Activated T-cell treated with anti-CD3 and anti-CD28 coated beads for 1 hour (primary cell): ENCODE data around the gene BBS9.
"Not testable (repeated sequence)": the region's sequence is repeated elsewhere in the genome, so short reads cannot be mapped to it uniquely, and the experiment has no call there.

Experiments
- DNase-seq: peaks from one replicate; pipeline ENCODE4 v3.0.0-alpha.2; 2020; ENCODE audit warnings: low read depth

Gene BBS9

GRCh38 chr7:33276729-33277128 lies 147.4 kb downstream of the BBS9 start:
- no peak for DNase-seq

DNA sequence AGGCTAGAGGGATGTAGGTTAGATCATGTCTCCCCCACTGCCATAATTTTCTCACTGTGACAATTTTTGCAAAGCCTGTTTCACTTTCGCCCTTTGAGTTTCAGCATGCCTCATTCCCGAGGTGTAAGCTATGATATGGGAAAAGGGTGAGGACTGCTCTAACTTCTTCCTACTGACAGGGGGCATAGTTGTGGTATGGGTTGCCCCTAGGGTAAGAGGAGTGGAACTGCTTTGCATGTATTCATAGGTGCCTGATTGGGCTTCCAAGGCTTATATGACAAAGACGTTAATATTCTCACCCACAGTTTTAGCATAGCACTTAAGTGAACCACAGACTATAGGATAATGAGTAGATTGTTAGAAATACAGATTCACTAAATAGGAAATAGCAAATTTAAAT lies 148.7 kb downstream of the BBS9 start:
- DNase-seq: no peak

DNA sequence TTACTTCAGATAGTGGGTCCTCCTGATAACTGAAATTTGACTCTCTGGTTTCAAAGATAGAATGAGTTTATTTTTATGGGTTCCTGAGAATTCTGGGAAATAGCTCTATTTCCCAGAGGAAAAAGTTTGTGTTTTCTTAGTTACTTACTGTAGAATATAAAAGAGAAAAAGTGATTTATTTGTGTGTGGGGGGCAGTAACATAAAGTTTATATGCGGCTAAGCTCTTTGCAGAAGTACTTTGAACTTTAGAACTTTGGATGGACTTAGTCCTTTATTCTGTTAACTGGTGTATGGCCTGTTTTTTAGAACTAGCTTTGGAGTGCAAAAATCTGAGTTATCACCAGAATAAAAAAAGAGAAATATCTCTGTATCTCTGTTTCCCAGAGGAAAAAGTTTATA lies 157.1 kb downstream of the BBS9 start:
- no peak for DNase-seq

DNA sequence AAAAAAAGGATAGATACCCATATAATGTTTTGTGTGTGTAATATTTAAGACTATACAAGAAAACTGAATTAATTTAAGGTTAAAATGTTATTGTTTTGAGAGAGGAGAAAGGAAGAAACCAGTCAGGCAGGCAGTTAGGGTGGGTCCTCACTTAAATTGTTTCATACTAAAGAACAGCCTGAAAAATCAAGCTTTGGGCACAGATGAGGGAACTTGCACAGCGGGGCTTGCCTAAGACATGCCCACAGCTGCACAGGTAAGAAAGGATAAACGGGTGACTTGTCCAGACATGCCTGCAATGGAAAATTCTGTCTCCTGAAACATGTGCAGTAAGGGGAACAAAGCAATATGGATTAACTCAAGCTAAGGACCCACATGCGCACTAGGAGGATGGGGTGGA lies 158.4 kb downstream of the BBS9 start:
- no peak for DNase-seq

DNA sequence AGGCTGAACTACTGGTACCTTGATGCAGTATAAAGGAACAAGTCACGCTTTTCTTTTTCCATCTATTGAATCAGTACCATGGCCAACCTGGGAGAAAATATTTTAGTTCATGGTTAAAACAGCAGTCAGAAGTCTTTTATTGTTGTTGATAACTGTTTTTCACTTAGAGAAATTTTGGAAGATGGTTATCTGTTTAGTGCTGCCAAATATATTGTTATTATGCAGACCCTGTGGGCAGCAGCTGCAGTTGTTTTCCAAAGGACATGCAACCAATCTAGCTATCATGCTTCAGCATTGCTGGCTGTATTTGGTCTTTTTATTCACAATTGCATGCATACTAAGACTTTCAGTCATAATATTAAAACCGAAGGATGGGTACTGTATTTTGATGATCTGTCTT lies 169.5 kb downstream of the BBS9 start:
- no peak for DNase-seq

- no peak for DNase-seq
These were observed 170.1 kb downstream of the BBS9 start for GRCh38 chr7:33299425-33299824.

- DNase-seq: no peak
These were observed 170.8 kb downstream of the BBS9 start for GRCh38 chr7:33300131-33300530.

- no peak for DNase-seq
These were observed 171.4 kb downstream of the BBS9 start for GRCh38 chr7:33300742-33301141.

DNA sequence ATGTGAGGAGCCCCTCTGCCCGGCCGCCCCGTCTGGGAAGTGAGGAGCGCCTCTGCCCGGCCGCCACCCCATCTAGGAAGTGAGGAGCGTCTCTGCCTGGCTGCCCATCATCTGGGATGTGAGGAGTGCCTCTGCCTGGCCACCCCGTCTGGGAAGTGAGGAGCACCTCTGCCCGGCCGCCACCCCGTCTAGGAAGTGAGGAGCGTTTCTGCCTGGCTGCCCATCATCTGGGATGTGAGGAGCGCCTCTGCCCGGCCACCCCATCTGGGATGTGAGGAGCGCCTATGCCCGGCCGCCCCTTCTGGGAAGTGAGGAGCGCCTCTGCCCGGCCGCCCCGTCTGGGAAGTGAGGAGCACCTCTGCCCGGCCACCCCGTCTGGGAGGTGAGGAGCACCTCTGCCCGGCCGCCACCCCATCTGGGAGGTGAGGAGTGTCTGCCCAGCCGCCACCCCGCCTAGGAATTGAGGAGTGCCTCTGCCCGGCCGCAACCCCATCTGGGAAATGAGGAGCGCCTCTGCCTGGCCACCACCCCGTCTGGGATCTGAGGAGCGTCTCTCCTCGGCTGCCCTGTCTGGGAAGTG lies 174.7 kb downstream of the BBS9 start:
- DNase-seq: not testable (repeated sequence)

DNA sequence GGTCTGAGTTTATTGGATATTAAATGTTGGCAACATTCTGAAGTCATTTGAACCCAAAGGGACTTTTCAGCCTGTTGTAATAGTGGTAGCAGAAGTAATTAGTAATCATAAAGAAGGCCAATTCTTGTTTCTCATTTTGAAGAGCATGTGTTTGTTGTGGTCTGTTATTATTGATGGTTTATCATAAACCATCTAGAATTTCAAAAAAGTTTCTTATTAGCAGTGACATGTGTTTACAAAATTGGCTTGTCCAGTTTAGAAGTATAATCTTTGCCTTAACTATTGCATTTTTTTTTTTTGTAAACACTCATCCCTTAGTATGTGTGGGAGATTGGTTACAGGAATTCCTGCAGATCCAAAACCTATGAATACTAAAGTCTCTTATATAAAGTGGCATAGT lies 177.8 kb downstream of the BBS9 start:
- DNase-seq: no peak

- no peak for DNase-seq
These were observed 181.2 kb downstream of the BBS9 start for GRCh38 chr7:33310546-33310945.

DNA sequence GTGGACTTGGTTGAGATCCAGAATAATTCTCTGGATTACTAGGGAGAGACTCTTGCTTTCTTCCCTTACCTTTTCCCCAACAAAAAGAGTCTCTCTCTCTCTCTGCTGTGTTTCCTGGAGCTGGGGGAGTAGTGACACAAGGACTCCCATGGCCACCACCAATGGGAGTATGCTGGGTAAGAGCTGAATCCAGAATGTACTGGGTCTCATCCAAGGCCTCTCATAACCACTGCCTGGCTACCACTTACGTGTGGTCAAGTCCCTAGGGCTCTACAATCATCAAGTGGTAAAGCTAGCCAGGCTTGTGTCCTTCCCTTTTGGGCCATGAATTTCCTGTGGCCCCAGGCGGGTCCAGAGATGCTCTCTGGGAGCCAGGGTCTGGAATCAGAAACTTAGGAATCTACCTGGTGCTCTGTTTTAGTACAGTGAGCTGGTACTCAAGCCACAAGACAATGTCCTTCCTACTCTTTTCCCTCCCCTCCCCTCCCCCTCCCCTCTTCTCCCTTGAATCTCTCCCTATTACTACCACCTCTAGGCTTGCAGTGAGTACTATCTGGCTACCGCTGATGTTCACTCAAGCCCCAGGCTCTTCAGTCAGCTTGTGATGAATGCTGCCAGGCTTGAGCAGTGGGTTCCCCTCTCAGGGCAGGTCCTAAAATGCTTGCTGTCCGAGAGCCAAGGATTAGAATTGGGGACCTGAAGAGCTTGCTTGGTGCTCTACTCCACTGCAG lies 196.6 kb downstream of the BBS9 start:
- no peak for DNase-seq

- no peak for DNase-seq
These were observed 197.1 kb downstream of the BBS9 start for GRCh38 chr7:33326485-33326848.

DNA sequence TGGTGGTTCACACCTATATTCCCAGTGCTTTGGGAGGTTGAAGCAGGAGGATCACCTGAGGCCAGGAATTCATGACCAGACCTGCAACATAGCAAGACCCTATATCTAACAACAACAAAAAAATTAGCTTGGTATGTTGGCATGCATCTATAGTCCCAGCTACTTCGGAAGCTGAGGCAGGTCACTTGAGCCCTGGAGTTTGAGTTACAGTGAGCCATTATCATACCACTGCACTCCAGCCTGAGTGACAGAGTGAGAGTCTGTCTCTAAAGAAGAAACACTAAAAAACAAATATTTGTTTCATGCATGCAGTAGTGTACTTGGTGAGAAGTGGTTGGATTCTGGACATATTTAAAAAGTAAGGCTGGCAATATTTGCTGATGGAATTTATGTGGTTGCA lies 198.1 kb downstream of the BBS9 start:
- no peak for DNase-seq

DNA sequence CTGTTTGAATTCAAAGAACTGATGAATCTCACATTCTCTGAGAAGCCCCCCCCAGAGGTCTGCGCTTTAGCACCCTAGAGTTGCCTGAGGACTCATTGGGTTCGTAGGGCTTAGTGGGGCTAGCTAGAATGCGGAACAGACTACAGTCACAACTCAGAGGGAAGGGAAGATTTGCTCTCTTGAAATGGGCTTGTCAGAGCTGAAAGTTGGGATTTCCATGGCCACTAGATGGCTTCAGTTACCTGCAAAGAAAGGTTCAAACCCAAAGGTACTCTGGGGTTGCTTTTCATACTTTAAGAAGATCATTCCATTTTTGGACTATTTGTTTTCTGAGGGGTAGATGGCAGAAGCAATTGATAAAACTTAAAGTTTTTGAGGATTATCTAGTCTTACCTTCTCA lies 205.0 kb downstream of the BBS9 start:
- DNase-seq: no peak

DNA sequence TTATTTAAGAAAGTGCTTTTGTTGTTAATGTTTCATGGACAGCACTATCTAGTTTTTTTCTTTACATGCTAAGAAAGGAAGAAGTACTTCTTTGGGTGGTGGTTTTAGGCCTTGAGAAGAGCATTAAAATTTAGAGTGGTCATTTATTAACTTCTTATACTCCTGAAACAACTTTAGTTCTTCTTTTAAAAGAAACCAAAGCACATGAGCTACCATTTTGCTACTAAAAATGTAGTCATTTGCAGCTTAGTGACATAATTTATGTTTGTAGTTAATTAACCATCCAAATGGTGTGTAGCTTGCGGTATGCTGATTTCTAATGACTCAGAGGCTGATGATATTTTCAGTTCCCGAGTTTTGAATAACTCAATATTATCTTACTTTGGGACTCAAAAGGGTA lies 207.5 kb downstream of the BBS9 start:
- no peak for DNase-seq

DNA sequence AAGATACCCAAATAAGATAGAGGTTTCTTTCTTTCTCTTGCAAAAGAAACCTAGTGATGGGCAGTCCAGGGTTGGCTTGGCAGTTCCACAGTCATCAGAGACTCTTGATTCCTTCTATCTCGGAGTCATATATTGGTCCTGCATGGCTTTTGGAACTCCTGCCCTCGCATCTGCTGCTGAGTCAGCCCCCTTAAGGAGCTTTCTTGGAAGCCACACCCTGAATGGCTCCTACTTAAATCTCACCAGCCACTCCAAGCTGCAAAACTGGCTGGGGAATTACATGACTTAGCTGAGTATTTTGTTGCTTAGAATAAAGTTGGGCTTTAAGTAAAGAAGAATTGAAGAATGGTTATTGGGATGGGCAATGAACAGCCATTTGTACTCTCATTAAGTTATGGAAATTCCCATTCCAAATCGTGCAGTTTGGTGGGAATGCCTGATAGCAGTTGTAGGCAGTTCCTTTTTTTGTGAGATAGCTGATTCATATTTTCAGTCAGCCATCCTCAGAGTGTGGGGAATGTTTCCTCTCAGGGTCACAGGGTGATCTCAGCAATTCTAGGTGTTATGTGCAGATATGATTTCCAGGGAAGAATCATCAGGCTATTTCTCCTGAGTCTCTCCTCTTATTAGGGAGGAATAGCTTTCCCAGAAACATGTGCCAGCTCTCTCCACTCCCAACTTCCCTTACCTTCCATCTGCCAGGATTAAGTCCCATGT lies 209.9 kb downstream of the BBS9 start:
- DNase-seq: no peak

DNA sequence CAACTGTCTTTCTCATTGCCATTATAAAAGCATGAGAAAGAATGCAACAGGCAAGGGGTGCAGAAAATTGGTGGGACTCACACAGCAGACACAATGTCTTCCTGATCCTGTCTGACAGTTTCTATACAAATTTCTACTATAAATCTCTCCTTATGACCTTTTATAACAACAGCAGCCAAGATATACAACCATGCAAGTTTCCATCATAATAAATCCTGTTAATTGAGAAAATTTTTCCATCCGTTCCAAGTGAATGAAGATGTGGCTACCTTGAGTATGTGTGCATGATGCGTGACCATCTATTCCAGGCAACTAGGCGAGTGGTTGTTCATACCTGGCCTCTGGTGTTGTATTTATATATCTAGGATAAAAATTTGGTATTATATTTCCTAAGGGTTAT lies 216.7 kb downstream of the BBS9 start:
- no peak for DNase-seq

DNA sequence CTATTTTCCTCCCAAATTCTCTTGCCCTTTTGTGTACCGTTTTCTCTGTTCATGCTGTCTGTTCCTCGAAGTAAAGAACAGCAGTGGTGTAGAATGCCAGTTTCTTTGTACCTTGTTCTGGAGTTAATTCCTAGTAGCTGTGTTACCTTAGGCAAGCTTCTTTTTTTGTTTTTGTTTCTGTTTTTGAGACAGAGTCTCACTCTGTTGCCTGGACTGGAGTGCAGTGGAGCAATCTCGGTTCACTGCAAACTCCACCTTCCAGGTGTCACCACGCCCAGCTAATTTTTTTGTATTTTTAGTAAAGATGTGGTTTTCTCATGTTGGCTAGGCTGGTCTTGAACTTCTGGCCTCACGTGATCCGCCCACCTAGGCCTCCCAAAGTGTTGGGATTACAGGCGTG lies 221.2 kb downstream of the BBS9 start:
- no peak for DNase-seq

DNA sequence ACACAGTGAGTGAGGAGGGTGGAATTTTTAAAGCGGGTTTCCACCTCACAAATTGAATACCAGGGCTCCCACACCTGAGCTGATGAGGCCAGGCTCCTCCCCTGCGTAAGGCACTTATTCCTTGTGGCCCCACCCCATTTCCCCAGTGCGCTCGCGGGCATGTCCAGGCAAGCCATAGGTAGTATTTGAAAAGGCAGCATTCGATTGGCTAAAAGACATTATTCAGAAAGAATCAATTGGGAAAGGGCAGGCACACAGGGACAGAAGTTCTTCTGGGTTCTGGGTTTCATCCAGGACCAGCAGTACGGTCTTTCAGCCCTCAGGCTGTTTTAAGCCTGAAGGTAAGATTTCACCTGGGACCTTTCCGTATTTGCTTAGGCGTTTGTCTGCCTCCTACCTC lies 222.3 kb downstream of the BBS9 start:
- DNase-seq: no peak

DNA sequence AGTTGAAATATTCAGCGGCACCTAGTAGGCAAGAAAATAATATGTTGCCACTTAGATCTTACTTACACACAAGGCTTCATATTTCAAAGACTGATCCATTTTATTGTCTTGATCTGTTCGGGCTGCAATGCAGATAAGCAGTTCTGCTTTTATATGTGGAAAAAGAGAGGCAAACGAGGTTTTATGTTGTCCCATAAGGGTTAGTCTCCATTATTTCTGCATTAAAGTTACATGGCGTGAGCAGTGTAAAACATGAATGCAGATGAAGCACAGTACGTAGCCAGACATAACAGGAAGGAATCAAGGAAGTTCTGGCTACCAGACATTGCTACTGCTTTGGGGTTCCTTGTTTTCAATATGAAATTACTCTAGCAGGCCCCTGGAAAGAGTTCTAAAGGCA lies 224.8 kb downstream of the BBS9 start:
- DNase-seq: no peak

DNA sequence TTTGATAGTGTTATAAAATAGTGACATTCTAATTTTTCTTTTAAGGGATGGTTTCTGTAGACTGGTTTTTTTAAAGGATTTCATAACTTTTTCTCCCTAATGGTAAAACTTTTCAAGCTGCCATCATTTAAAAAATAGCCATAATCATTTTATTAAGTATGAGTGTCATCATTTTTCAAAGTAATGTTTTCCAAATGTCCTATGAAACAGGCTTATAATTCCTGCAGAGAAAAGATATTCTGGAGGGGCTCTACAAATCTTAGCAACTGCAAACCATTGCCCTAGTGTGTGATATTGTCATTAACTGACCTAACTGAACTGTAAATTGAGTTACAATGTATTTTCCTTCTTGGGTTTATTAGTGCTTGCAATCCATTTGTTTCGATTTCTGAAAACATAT lies 226.0 kb downstream of the BBS9 start:
- DNase-seq: no peak

- DNase-seq: no peak
These were observed 227.0 kb downstream of the BBS9 start for GRCh38 chr7:33356336-33356735.

DNA sequence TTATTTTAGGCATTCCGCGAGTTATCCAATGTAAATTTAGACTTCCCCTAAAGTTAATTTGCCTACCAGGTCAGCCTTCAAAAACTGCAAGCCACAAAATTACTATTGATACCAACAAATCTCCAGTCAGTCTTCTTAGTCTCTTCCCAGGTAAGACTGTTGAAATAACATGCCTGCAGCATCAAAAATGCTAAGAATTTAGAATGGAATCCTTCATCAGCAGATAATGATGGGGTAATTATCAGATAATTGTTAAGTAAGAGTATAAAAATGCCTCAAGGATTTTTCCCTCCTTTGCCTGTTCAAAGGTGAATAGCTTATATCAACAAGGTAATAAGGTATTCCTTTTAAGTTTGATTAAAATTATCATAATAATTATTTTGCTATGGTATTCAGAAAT lies 228.5 kb downstream of the BBS9 start:
- no peak for DNase-seq
